SU-DHL-6 (cell line): ENCODE results near the gene AKT1.

Experiments used
- EZH2phosphoT487 ChIP-seq: fragments of 200-600 bp; sonication (generic), shearing (Covaris generic); conservative IDR thresholded peaks from 2 replicates; pipeline ENCODE4 v1.6.1; 2018; ENCODE audit warnings: mild to moderate bottlenecking, antibody characterized with exemption, low read length, moderate library complexity, mixed read lengths
- TF ChIP-seq, protein P1 (sequence below): fragments of 200-600 bp; sonication (generic); IDR thresholded peaks from one replicate; pipeline ENCODE4 v1.5.1; 2017; ENCODE audit warnings: antibody characterized with exemption, mild to moderate bottlenecking, low read length, moderate library complexity; ENCODE audit not compliant: insufficient read depth, poor library complexity, severe bottlenecking

DNA sequence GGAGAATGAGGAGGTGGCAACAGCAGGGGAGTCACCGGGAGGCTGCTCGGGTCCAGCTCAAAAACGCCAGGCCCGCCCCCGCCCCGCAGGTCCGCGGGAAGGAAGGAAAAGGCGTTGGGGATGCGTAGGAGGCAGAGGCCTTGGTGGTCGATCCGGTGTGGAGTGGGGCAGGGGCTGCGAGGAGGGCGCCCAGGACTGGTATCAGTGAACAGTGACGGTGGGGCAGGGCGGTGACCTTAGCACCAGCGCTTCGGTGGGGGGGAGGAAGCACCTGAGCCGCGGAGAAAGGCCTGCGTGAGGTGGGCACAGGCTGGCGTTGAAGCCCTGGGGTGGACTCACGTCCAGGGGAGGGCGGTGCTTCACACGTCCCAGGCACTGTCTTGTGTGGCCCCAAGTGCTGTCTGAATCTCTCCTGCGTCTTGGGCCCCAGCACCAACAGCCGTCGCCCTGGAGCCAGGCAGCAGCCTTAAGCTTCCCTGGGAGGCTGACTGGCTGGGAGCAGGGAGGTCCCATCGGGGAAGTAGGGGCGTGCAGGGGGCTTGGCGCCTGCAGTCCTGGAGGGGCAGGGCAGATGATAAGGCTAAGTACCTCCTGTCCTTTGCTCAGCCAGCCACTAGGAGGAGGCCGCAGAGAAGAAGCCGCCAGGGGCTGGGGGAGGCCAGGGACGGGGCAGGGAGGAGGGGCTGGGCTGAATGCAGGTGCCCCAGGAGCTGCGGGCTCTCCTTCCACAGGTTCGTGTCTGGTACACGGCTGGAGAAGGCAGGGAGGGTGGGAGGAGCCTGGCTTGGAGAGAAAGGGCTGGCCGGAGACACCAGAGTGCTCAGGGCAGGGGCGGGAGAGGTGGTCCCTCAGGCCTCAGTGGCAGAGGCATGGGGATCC is 31.9 kb upstream of the AKT1 start:
- TF ChIP-seq, protein P1, sequence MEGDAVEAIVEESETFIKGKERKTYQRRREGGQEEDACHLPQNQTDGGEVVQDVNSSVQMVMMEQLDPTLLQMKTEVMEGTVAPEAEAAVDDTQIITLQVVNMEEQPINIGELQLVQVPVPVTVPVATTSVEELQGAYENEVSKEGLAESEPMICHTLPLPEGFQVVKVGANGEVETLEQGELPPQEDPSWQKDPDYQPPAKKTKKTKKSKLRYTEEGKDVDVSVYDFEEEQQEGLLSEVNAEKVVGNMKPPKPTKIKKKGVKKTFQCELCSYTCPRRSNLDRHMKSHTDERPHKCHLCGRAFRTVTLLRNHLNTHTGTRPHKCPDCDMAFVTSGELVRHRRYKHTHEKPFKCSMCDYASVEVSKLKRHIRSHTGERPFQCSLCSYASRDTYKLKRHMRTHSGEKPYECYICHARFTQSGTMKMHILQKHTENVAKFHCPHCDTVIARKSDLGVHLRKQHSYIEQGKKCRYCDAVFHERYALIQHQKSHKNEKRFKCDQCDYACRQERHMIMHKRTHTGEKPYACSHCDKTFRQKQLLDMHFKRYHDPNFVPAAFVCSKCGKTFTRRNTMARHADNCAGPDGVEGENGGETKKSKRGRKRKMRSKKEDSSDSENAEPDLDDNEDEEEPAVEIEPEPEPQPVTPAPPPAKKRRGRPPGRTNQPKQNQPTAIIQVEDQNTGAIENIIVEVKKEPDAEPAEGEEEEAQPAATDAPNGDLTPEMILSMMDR: peak; percentile 10
- TF ChIP-seq EZH2phosphoT487: no peak
